Measurements from ENCODE around the gene UGT1A10. TPM values are rescaled to one million over a fixed set of nuclear protein-coding genes. Genes with fewer than 3 reads are reported as not detected.

Gene UGT1A10
- total and polyA plus RNA-seq, 10 of the 15 experiments (the other 5 are each of a cell fraction or from before 2014, with no cell fraction given) = not detected

DNA sequence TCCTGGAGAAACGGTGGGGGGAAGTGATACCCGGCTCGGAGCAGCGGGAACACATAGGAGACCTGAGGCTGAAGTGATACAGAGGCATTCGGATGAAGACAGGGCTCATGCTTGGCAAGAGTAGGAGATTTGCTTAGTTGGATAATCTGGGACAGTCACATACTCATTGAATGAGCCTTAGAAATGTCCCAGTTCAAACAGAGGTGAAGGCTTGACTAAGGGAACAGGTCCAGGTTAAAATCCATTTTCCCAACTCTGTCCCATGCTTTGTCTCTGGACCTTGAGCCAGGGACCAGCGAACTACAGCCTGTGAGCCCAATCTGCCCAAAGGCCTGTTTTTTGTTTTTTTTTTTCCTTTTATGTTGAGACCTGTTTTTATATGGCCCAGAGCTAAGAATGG is 57.7 kb downstream of the UGT1A10 start:
- intact Hi-C loops (cut with micrococcal nuclease; ENCODE audit: unreplicated experiment) = no loop called here
- Histone ChIP-seq H3K4me1 (ENCODE audit: control insufficient read depth, insufficient read depth, low read length) (no peaks in the 10 kb centered on the region), H4K20me1 (ENCODE audit: control insufficient read depth, insufficient read depth) (no peaks in the 10 kb centered on the region), H3K9me3 (replicated peaks; ENCODE audit: control insufficient read depth, insufficient read depth, low read length) (no peaks in the 10 kb centered on the region), H3K79me2 (ENCODE audit: control insufficient read depth, insufficient read depth, low read length) (no peaks in the 10 kb centered on the region), H3K27me3 (replicated peaks in 1 of 2; ENCODE audit: control insufficient read depth in 2 of 2, insufficient read depth in 2 of 2, low read length in 1 of 2) (0 out of 4 replicates have a peak, but pooled peaks cover 0 to 3% of the 10 kb centered on the region in 2 experiments), H3K4me3 (no peak overlapping the region), H3K36me3 (ENCODE audit: control insufficient read depth in 2 of 2, insufficient read depth in 2 of 2, low read length in 1 of 2) (no peaks in the 10 kb centered on the region), H3K4me2 (ENCODE audit: control insufficient read depth, insufficient read depth) (no peak overlapping the region), H3K27ac (ENCODE audit: control insufficient read depth, insufficient read depth) (no peak overlapping the region), H3K9ac (ENCODE audit: control insufficient read depth, insufficient read depth, low read length) (no peak overlapping the region), H2AFZ (ENCODE audit: control insufficient read depth, low read depth, low read length) (no peak overlapping the region)
- ChIA-PET RAD21 (ENCODE audit: unreplicated experiment) (no interaction called here), SMC1A (ENCODE audit: uncharacterized antibody, unreplicated experiment) (no interaction called here), CTCF (no interaction called here), POLR2A (no interaction called here)
- ATAC-seq (no peak), FAIRE-seq (no peak), DNase-seq (ENCODE audit: low read depth, low spot score) (no peak)
- TF ChIP-seq GABPA (IDR thresholded peaks at IDR 0.05; ENCODE audit: low read depth) = no peak
- TF ChIP-seq TAF1 (IDR thresholded peaks at IDR 0.05; ENCODE audit: borderline replicate concordance, low read depth, low read length) = no peak
- TF ChIP-seq TARDBP (IDR thresholded peaks at IDR 0.05; ENCODE audit: borderline replicate concordance) = no peak
- TF ChIP-seq STAT1 (conservative IDR thresholded peaks at IDR 0.05) = no peak
- TF ChIP-seq, protein P1, sequence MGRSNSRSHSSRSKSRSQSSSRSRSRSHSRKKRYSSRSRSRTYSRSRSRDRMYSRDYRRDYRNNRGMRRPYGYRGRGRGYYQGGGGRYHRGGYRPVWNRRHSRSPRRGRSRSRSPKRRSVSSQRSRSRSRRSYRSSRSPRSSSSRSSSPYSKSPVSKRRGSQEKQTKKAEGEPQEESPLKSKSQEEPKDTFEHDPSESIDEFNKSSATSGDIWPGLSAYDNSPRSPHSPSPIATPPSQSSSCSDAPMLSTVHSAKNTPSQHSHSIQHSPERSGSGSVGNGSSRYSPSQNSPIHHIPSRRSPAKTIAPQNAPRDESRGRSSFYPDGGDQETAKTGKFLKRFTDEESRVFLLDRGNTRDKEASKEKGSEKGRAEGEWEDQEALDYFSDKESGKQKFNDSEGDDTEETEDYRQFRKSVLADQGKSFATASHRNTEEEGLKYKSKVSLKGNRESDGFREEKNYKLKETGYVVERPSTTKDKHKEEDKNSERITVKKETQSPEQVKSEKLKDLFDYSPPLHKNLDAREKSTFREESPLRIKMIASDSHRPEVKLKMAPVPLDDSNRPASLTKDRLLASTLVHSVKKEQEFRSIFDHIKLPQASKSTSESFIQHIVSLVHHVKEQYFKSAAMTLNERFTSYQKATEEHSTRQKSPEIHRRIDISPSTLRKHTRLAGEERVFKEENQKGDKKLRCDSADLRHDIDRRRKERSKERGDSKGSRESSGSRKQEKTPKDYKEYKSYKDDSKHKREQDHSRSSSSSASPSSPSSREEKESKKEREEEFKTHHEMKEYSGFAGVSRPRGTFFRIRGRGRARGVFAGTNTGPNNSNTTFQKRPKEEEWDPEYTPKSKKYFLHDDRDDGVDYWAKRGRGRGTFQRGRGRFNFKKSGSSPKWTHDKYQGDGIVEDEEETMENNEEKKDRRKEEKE (IDR thresholded peaks at IDR 0.05) = no peak
- no peak for TF ChIP-seq ZNF622 (IDR thresholded peaks at IDR 0.05)
- TF ChIP-seq PAX5 (IDR thresholded peaks at IDR 0.05; ENCODE audit: borderline replicate concordance, low read depth, low read length) = no peak
- no peak for TF ChIP-seq POLR2AphosphoS5 (IDR thresholded peaks at IDR 0.05; ENCODE audit: low read length)
- no peak for TF ChIP-seq CBFB (IDR thresholded peaks at IDR 0.05; ENCODE audit: low read depth)
- TF ChIP-seq RAD51 (IDR thresholded peaks at IDR 0.05) = no peak
- no peak for TF ChIP-seq PML (IDR thresholded peaks at IDR 0.05; ENCODE audit: low read length)
- no peak for TF ChIP-seq NFXL1 (IDR thresholded peaks at IDR 0.05; ENCODE audit: borderline replicate concordance)
- TF ChIP-seq BRCA1 (IDR thresholded peaks at IDR 0.05; ENCODE audit: low read depth, low read length) = no peak
- BruUV-seq (replicated peaks) = no TSS peak
- WGBS (ENCODE audit: insufficient coverage, insufficient replicate concordance, low lambda C conversion rate, missing lambda C conversion rate) = 59% methylated on average over 6 of the region's 6 CpGs
- in situ Hi-C loops (cut with MboI) = no loop called here

All from GM12878 (cell line).